Epithelial cell of umbilical artery (primary cell): ENCODE data around the gene ANTXR1. TPM values are rescaled to one million over a fixed set of nuclear protein-coding genes. Genes with fewer than 3 reads are reported as not detected.

Source experiments
- total RNA-seq: library from RNA; depleted of rRNA; stranded (reverse); fragments of >200 nt; gene quantifications from 2 replicates; pipeline ENCODE4 v1.2.3, GENCODE V29; 2014

The ANTXR1 gene
- total RNA-seq = 7.4 and 7.5 TPM in 2 replicates

GRCh38 chr2:69013142-69013839 lies at the start of gene ANTXR1:
ANTXR1 (plus strand) TSS chr2:69013179; CDS start chr2:69013500, 321 bp downstream.

DNA sequence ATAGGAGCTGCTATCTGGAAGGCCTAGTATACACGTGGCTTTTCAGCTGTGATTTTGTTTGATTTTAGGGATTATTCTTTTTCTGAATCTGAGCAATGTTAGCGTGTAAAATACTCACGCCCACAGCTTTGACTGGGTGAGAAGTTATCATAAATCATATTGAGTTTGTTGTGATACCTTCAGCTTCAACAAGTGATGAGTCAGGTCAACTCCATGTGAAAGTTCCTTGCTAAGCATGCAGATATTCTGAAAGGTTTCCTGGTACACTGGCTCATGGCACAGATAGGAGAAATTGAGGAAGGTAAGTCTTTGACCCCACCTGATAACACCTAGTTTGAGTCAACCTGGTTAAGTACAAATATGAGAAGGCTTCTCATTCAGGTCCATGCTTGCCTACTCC lies 38.7 kb upstream of the ANTXR1 start, which contains the start of gene GKN1:
Gene GKN1, plus strand, starts transcription at position 386 of the 400 bp plus-strand sequence. CDS start 42 bp downstream, outside the sequence.

Other genes starting within 250 kb of the ANTXR1 start
- not detected in 2 replicates for gene BMP10, start 141.8 kb upstream of the ANTXR1 start, total RNA-seq
- not detected in 2 replicates for gene GKN2, start 60.3 kb upstream of the ANTXR1 start, total RNA-seq
- gene GKN1, start 38.5 kb upstream of the ANTXR1 start, total RNA-seq = not detected in 2 replicates